GM23338 (cell line): ENCODE results near the gene LEMD1.

ENCODE experiments used
- ZNF462 ChIP-seq: fragments of 250-450 bp; sonication (Bioruptor Pico); IDR thresholded peaks from 2 replicates; pipeline ENCODE4 v1.5.0; 2020; ENCODE audit warnings: mild to moderate bottlenecking, moderate library complexity
- TF ChIP-seq, protein P1 (sequence below), 2 experiments: fragments of 200-600 bp in 1 of 2; sonication (generic) in 1 of 2; conservative IDR thresholded peaks; 2 replicates each; pipeline versions ENCODE4 v1.5.1 to v1.6.1; 2016 to 2017; ENCODE audit warnings: antibody characterized with exemption in 2 of 2, low read depth in 2 of 2, mild to moderate bottlenecking in 2 of 2, moderate library complexity in 1 of 2

DNA sequence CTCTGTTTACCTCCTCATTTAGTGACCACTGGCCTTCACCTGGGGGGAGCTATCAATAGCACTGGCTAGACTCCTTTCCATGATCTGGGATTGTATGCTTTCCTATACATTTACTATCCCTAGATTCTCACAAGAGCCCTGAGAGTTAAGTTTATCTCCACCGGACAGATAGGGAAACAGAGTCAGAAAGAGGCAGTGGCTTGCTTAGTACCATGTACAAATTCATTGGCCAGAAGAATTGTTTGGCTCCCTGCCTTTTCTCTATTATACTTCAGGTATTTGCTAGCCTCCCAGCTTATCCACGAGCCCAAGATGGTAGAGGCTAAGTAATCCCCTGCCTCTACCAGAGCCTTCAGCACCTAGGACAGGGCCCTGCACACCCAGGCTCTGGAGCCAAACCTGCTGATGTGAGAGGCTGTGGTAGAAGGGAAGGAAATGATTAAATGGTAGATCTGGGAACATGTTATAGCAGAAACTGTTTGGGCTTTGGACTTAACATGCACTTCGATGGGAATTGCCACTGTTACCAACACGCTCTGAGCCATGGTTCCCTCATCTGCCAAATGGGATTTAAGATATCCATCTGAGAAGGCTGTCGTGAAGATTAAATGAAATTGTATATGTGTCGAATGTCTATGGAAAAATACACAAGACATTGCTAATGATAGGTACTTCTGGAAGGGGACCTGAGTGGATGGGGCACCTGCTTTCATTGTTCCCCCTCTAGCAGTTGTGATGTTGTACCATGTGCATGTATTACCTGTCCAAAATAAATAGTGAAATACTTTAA, 37.1 kb upstream of the LEMD1 start:
- TF ChIP-seq, protein P1, sequence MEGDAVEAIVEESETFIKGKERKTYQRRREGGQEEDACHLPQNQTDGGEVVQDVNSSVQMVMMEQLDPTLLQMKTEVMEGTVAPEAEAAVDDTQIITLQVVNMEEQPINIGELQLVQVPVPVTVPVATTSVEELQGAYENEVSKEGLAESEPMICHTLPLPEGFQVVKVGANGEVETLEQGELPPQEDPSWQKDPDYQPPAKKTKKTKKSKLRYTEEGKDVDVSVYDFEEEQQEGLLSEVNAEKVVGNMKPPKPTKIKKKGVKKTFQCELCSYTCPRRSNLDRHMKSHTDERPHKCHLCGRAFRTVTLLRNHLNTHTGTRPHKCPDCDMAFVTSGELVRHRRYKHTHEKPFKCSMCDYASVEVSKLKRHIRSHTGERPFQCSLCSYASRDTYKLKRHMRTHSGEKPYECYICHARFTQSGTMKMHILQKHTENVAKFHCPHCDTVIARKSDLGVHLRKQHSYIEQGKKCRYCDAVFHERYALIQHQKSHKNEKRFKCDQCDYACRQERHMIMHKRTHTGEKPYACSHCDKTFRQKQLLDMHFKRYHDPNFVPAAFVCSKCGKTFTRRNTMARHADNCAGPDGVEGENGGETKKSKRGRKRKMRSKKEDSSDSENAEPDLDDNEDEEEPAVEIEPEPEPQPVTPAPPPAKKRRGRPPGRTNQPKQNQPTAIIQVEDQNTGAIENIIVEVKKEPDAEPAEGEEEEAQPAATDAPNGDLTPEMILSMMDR (conservative IDR thresholded peaks at IDR 0.05; ENCODE audit: low read depth in 2 of 2), result no peak
- TF ChIP-seq ZNF462 (CRISPR knock-in tag), result no peak
